Lower lobe of right lung (tissue), 2 donors: Measurements from ENCODE around the gene DGCR6L. TPM values are rescaled to one million over a fixed set of nuclear protein-coding genes. Genes with fewer than 3 reads are reported as not detected.

Experiments used
- ATAC-seq, 2 donors: fragments of 200-7000 bp; cut with Tn5 transposase; one replicate each; pipeline ENCODE4 v1.9.1; 2020 to 2022; ENCODE audit warnings: mild to moderate bottlenecking in 2 of 2, moderate library complexity in 2 of 2
- DNase-seq: peaks from one replicate; pipeline ENCODE4 v3.0.0-alpha.2; 2020
- H3K27ac ChIP-seq: fragments of 200-600 bp; one replicate; pipeline ENCODE4 v1.8.0; 2022
- H3K27me3 ChIP-seq: fragments of 200-600 bp; one replicate; pipeline ENCODE4 v1.8.0; 2022; ENCODE audit warnings: low read depth
- H3K36me3 ChIP-seq: fragments of 200-600 bp; one replicate; pipeline ENCODE4 v1.8.0; 2022; ENCODE audit warnings: mild to moderate bottlenecking
- H3K4me1 ChIP-seq: fragments of 200-600 bp; one replicate; pipeline ENCODE4 v1.8.0; 2022
- H3K4me3 ChIP-seq: fragments of 200-600 bp; one replicate; pipeline ENCODE4 v1.8.0; 2022; ENCODE audit warnings: mild to moderate bottlenecking
- H3K9me3 ChIP-seq: fragments of 200-600 bp; one replicate; pipeline ENCODE4 v1.8.0; 2022
- intact Hi-C: fragments of 100-400 bp; cut with DNase I; formaldehyde crosslinking; loops from one replicate; pipeline ENCODE4 v1.11.0; 2022
- total RNA-seq: library from RNA; stranded (reverse); fragmentation: NEBNext Ultra II Directional; extraction: Animal tissue kit (Norgen Biotek cat#: 25700); gene quantifications from one replicate; pipeline ENCODE4 v1.2.1, GENCODE V29; 2021
- TF ChIP-seq, protein P1 (sequence below): fragments of 200-600 bp; IDR thresholded peaks from one replicate; pipeline ENCODE4 v1.8.0; 2022; ENCODE audit warnings: antibody characterized with exemption, mild to moderate bottlenecking
- donor health status: DM: no; HTN: yes; CAD: no; lungs with severe emphysema.

Gene DGCR6L
- total RNA-seq, 1 donor from 2014 or later = 31.1 TPM

DNA sequence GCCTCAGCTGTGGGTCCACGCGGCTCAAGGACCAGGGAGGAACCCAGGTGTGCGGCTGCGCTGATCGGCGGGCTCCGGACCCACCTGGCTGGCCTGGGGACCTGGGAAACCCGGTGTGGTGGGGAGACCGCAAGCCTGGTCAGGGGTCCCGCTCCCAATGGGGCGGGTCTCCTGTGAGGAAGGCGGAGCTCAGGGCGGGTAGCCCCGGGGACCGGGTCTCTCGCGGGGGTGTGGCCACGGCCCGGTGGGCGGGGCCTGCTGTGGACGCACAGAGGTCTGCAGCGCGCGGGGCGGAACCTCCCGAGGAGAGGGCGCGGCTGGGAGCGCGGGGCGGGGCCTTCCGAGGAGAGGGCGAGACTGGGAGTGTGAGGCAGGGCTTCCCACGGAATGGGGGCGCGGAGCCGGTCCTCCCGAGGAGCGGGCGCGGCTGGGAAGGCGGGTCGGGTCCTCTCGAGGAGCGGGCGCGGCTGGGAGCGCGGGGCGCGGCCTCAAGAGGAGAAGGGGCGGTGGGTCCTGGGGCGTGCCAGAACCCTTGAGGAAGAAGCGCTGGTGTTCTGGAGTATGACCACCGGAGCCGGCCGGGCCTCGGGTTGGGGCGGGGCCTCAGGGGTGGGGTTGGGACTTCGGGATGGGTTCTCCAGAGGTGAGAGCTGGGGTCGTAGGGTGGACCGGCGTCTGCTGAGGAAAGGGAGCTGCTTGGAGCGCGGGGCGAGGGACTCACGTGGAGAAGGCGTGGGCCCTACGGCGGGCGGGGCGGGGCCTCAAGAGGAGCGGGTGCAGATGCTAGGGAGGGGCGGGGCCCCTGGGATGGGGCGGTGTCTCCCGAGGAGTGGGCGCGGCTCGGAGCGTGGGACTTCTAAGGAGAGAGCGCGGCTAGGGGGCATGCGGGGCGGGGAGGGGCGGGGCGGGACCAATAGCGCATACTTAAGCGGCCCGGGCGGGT, 20.8 kb downstream of the DGCR6L start:
- TF ChIP-seq, protein P1, sequence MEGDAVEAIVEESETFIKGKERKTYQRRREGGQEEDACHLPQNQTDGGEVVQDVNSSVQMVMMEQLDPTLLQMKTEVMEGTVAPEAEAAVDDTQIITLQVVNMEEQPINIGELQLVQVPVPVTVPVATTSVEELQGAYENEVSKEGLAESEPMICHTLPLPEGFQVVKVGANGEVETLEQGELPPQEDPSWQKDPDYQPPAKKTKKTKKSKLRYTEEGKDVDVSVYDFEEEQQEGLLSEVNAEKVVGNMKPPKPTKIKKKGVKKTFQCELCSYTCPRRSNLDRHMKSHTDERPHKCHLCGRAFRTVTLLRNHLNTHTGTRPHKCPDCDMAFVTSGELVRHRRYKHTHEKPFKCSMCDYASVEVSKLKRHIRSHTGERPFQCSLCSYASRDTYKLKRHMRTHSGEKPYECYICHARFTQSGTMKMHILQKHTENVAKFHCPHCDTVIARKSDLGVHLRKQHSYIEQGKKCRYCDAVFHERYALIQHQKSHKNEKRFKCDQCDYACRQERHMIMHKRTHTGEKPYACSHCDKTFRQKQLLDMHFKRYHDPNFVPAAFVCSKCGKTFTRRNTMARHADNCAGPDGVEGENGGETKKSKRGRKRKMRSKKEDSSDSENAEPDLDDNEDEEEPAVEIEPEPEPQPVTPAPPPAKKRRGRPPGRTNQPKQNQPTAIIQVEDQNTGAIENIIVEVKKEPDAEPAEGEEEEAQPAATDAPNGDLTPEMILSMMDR = no peak
- H3K9me3 ChIP-seq = no peaks in the 10 kb centered on the region
- ATAC-seq (peak; percentile 96), DNase-seq (peak; percentile 94)
- peak overlapping the region; percentile 62 for H3K4me3 ChIP-seq
- intact Hi-C loops = no loop called here
- peaks cover 11% of the 10 kb centered on the region for H3K4me1 ChIP-seq
- no peaks in the 10 kb centered on the region for H3K36me3 ChIP-seq
- H3K27me3 ChIP-seq = peaks cover 18% of the 10 kb centered on the region
- H3K27ac ChIP-seq = no peak overlapping the region

DNA sequence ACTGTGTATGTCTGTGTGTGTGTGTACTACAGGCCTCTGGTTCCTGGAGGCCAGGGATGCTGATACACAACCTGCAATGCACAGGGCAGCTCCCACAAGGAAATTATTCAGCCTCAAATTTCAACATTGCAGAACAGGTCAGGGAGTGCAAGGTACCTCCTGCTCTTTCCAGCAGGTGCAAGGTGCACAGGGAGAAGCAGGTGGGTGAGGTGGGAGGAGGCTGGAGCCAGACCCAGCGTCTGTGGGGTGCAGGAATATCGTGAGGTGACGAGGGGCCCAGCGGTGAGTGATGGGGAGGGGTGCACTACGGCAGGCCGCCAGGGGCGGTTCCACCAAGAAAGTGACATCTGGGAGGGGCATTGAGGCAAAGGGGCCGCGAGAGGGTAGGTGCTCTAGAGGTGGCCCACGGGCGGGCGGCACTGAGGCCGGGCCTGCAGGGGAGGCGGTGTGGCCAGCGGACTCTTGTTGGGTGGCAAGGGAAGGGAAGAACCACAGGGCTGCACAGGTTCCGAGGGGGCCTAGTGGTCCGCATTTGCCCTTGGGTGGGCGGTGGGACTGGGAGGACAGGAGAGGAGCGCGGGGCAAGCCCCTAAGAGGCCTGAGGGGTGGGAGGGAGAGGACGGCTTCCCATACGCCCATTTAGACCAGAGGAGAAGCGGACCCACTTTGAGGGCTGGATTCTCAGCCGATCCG, 21.6 kb downstream of the DGCR6L start:
- Histone ChIP-seq H3K27me3 (peaks cover 18% of the 10 kb centered on the region), H3K4me3 (peak overlapping the region; percentile 62), H3K36me3 (no peaks in the 10 kb centered on the region), H3K4me1 (peaks cover 11% of the 10 kb centered on the region), H3K9me3 (no peaks in the 10 kb centered on the region), H3K27ac (no peak overlapping the region)
- intact Hi-C loops = no loop called here
- DNase-seq (no peak), ATAC-seq (no peak)
- TF ChIP-seq, protein P1 = no peak

DNA sequence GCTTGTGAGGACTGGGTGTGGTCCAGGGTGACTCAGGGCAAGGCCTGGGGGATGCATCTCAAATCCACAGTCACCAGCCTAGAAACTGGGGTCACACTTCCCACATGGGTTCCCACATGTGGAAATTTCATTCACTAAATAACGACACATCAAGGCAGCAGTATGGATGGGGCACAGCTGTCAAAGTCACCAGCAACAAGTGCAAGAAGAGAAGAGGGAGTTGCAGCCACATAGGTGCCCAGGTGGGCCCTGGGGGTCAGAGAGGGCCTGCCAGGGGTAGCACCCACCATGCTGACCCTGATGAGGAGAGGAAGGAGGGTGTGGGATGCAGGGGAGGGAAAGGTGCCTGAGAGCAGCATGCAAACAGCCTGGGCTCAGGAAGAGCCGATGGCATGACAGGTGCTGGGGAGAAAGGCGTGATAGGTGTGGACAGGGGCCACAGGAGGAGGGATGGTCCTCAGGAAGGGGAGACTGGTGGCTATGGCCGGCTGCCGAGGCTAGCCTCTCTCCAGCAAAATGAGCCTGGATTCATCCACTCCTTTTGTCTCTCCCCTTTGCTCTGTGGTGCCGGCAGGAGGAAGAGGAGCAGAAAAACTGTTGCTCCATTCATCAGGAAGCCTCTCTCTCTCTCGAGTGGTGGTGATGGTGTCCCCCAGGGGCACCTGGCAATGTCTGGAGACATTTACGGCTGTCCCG, 22.3 kb downstream of the DGCR6L start:
- Histone ChIP-seq H3K27ac (no peak overlapping the region), H3K36me3 (no peaks in the 10 kb centered on the region), H3K4me3 (no peak overlapping the region), H3K9me3 (no peaks in the 10 kb centered on the region), H3K27me3 (peaks cover 18% of the 10 kb centered on the region), H3K4me1 (peaks cover 11% of the 10 kb centered on the region)
- ATAC-seq = no peak
- intact Hi-C loops = no loop called here
- DNase-seq = no peak
- TF ChIP-seq, protein P1 = no peak

GRCh38 chr22:20296598-20296997, 23.3 kb downstream of the DGCR6L start:
- Histone ChIP-seq H3K9me3 (no peaks in the 10 kb centered on the region), H3K27me3 (peaks cover 9% of the 10 kb centered on the region), H3K4me1 (peaks cover 11% of the 10 kb centered on the region), H3K36me3 (no peaks in the 10 kb centered on the region), H3K27ac (no peak overlapping the region), H3K4me3 (no peak overlapping the region)
- TF ChIP-seq, protein P1 = no peak
- DNase-seq = no peak
- intact Hi-C loops = no loop called here
- no peak for ATAC-seq

GRCh38 chr22:20295262-20296064, 24.4 kb downstream of the DGCR6L start:
- Histone ChIP-seq H3K36me3 (no peaks in the 10 kb centered on the region), H3K4me3 (no peak overlapping the region), H3K9me3 (no peaks in the 10 kb centered on the region), H3K27me3 (peaks cover 6% of the 10 kb centered on the region), H3K4me1 (peaks cover 11% of the 10 kb centered on the region), H3K27ac (no peak overlapping the region)
- no peak for DNase-seq
- TF ChIP-seq, protein P1 = no peak
- intact Hi-C loops = no loop called here
- no peak for ATAC-seq
